Fibroblast of skin of scalp (primary cell): ENCODE data around the gene TPBGL.

ENCODE experiments used
- DNase-seq: peaks from one replicate; pipeline ENCODE4 v3.0.0-alpha.2; 2013

The TPBGL gene

GRCh38 chr11:75246671-75247350, 6.2 kb downstream of the TPBGL start:
- no peak for DNase-seq

- DNase-seq, result no peak
These were observed 8.3 kb downstream of the TPBGL start for GRCh38 chr11:75248924-75249256.

- DNase-seq, result no peak
These were observed 9.1 kb downstream of the TPBGL start for GRCh38 chr11:75249704-75250103.

- no peak for DNase-seq
These were observed 13.8 kb downstream of the TPBGL start for GRCh38 chr11:75254326-75254725.

GRCh38 chr11:75260396-75261170, 20.0 kb downstream of the TPBGL start:
- DNase-seq, result no peak

- DNase-seq, result no peak
These were observed 21.4 kb downstream of the TPBGL start for GRCh38 chr11:75261902-75262361.

GRCh38 chr11:75262436-75262835, 21.9 kb downstream of the TPBGL start:
- no peak for DNase-seq

- no peak for DNase-seq
These were observed 22.6 kb downstream of the TPBGL start for GRCh38 chr11:75262961-75263852.

GRCh38 chr11:75263944-75264349, 23.4 kb downstream of the TPBGL start:
- no peak for DNase-seq

GRCh38 chr11:75264356-75264755, 23.8 kb downstream of the TPBGL start:
- no peak for DNase-seq

- DNase-seq, result no peak
These were observed 24.4 kb downstream of the TPBGL start for GRCh38 chr11:75264971-75265370.

GRCh38 chr11:75265851-75266531, 25.4 kb downstream of the TPBGL start:
- DNase-seq, result no peak

GRCh38 chr11:75267171-75267970, 26.8 kb downstream of the TPBGL start:
- DNase-seq, result no peak

GRCh38 chr11:75268626-75269366, 28.2 kb downstream of the TPBGL start:
- DNase-seq, result no peak

- DNase-seq, result no peak
These were observed 28.7 kb downstream of the TPBGL start for GRCh38 chr11:75269367-75269660.

- DNase-seq, result no peak
These were observed 29.3 kb downstream of the TPBGL start for GRCh38 chr11:75269896-75270295.

- DNase-seq, result no peak
These were observed 30.4 kb downstream of the TPBGL start for GRCh38 chr11:75270896-75271418.

- DNase-seq, result no peak
These were observed 31.2 kb downstream of the TPBGL start for GRCh38 chr11:75271730-75272129.

GRCh38 chr11:75272391-75272790, 31.8 kb downstream of the TPBGL start:
- no peak for DNase-seq

GRCh38 chr11:75272821-75273301, 32.3 kb downstream of the TPBGL start:
- DNase-seq, result no peak
